GM15510 (cell line): Measurements from ENCODE around the gene GREM1.

ENCODE experiments used
- POLR2A ChIP-seq: IDR thresholded peaks from 3 replicates; pipeline ENCODE4 v1.6.1; 2011; ENCODE audit warnings: borderline replicate concordance; ENCODE audit not compliant: insufficient read length; ENCODE audit errors: extremely low read depth

The GREM1 gene

DNA sequence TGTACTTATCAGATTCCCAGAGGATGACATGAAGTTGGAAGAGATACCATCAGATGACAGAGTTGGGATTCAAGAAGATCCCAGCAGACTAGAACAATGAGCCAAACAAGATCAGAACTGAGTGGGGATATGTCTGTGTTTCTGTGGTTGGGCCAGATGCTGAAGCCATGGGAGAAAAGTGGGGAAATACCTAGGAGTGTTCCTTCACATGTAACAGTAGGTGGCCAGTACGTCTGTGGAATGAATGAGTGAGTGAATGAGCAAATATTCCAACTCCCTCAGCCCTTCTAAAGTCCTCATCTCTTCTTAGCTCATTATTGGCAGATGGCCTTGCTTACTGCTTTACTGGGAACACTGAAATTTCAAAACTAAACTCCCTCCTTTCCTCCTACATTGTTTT is 32.2 kb upstream of the GREM1 start:
- TF ChIP-seq POLR2A, result no peak

DNA sequence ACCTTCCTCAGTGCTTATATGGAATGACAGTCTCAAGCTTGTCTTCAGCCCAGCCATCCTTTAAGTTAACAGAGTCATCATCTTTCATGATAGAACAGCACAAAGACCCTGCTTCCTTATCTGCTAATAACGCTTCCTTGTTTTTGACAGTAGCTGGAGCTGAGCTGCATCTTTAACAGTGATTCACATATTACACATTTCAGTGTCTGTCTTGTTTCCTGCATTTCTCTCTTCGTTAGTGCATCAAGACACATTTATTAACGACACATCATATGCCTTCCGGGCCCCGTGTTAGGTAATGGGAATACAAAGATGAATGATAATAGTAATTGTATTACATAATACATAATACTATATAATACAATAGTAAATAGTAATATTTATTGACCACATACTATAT is 30.2 kb upstream of the GREM1 start:
- no peak for TF ChIP-seq POLR2A

DNA sequence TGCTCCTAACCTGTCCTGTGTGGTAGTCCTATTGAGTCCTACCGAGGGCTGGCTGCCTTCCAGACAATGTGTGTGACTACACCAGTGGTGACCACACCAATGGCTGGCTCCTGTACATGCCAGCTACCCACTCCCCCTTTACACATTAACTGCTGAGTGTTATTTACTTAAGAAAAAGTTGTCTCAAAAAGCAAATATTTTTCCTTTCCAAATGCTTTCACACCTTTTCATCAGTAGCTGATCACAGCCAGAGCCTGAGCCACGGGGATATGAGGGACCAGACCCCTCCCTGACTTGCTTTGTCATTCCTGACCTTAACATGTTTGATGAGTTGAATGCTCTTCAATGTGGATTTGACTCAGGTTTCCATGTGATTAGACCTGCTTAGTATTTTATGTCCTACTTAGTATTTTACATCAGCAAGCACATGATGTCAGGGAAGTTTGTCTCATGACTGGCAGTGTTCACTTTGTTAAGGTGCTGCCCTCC is 29.6 kb upstream of the GREM1 start:
- TF ChIP-seq POLR2A, result no peak

DNA sequence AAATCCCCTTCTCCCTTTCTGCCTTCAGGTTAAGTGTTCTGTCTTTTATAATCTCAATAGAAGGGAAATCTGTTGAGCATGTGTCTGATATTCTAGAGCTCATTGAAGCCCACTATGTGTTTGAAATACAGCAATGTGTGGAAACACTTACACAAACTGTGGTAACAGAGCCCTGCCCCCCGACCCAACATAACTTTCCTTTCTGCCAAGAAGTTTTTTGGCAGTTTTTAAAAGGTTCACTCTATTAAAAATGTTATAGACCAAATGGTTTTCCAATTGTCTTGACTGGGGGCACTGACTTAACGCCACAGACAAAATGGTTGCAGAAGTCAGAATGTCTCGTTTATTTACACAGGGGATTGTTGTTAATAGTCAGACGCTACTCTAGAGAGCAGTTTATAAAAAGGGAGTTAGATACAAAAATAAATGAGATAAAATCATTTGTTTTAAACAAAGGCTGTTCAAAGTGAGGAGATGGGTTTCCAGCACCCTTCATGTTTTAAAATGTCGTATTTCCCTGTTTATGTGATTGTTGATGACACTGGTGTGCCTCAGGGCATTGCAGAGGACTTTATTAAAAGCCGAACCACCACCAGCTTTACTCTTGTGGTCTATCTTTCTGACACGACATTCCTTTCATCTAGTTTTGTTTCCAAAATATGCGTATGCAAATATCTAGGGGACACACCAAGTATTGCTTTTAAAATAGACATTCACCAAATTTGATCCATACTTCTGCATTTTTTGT is 26.7 kb upstream of the GREM1 start:
- TF ChIP-seq POLR2A, result no peak

DNA sequence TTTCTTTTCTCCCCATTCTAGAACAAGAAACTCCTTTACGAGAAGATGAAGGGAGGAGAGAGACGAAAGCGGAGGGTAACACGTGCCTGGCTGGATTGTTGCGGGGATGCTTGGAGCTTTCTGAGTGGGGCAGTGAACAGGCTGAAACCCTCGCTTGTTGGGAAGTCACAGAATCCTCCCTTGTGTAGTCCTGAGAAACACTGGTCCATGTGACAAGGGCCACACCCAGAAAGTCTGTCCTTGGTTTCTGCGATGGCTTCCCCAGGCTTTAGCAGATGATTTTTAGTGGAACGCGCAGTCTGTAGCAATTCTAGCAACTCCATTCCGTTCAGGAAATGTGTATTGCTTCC is 26.1 kb upstream of the GREM1 start:
- no peak for TF ChIP-seq POLR2A

DNA sequence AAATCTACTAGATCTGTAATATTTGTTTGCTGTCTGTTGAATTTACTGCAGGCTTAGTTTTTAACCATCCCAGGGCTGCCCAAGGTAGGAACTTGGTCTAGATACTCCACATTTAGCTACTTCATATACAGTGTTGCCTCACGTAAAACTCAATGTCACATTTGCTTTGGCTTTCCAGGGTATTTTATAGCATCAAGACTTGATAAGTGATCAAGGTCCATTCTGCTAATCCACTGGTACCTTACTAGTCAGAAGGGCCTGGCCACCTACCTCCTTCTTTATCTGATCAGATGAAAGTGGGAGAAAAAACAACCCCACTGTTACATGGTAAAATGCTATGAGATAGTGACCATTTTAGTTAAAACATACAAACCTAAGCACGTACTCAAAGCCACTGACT is 25.5 kb upstream of the GREM1 start:
- TF ChIP-seq POLR2A, result no peak

DNA sequence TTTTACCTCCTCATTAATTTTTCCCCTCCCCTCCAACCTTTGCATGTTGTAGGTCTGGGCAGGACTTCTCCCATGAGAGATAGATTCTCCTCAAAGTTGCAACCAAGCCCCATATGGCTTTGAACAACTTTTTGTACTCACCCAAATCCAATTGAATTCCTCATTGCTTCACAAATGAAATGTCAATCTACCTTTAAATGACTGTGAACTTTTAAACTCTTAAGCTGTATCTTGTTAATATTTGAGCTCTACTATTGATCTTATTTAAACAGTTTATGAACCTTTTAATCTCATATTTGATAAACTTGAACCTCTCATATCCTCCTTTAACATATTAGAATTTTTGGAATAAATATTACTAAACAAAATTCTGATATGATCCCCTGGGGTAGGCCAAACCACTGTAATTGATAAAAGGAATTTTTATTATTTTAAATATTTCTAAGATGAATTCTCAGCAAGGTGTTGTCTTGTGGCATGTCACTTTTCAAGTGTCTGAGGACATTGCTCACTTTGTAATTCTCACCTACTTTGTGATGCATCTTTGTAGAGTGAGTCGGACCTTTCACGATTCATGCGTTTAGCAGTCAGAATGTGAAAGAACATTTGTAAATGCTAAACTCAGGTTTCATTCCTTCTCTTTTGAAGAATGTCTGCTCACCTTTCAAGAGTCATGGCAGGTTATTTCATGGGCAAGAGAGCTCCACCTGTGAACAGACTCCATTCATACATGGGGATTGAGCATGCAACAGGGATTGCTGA is 23.4 kb upstream of the GREM1 start:
- TF ChIP-seq POLR2A, result no peak

DNA sequence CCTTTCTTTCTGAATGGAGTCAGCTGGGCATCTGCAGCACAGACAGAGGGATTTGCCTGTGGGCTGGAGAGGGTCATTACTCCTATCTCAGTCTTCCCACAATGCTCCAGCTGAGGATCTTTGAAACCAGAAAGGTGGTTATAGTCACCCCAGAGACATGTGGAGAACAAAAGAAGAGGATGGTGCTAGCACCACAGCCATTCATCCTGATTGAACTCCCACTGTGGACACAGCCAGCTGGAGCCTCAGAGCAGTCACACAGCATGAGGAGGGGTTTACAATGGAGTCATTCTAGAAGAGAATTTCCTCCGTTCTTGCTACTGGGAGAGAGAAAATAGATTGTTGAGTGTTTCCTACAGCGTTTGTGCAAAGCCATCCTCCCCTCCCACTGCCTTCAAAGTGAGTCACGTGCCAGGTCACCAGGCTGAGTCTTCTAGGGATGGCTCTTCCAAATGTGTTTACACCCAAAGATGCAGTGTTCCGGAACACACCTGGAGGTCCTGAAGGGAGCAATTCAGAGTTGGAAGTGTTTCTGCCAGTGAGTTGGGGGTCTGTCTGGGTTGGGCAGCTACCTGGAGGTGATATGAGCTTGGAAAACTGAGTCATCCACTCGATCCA is 18.9 kb upstream of the GREM1 start:
- TF ChIP-seq POLR2A, result no peak

DNA sequence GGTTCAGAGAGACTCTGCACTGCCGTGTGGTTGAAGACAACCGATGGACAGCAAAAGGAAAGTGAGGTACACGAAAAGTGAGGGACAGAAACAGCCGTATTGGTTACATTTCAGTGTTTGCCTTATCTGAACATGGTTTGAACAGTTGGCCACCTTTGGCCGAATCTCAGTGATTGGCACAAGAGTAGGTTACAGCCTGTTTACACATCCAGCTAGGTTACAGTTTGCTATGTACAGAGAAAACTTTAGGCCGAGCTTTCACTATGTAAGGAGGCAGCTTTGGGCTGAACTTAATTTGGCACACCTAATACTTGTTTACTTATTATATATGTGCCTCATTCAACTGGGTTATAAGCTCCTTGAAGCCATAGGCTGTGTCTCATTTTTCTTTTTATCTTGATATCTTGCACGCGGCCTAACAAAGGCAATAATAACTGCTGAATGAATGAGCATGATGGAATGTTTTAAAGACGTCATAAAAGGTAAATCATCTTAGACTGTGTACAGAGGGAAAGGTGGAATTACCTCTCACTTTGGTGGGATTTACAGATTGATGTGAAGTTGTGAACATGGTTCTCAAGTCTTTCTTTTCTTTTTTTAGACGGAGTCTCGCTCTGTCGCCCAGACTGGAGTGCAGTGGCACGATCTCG is 17.2 kb upstream of the GREM1 start:
- TF ChIP-seq POLR2A, result no peak

DNA sequence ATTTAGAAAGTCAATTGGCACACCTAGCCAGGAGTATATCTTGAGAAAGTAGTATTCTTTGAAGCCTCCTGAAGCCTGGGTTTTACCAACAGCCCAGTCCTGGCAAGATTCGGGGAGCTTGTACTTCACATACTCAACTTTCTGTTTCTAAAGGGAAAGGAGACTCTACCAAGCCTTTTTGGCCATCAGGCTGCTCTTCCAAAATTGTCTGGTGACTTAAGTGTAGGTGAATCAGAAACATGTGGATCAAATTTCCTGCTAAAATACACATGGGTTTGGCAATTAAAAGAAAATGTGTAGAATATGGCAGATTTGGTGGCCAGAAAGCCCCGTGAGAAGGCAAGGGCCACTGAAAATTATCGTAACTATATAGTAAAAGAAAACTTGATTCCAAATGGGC is 15.9 kb upstream of the GREM1 start:
- TF ChIP-seq POLR2A, result no peak

DNA sequence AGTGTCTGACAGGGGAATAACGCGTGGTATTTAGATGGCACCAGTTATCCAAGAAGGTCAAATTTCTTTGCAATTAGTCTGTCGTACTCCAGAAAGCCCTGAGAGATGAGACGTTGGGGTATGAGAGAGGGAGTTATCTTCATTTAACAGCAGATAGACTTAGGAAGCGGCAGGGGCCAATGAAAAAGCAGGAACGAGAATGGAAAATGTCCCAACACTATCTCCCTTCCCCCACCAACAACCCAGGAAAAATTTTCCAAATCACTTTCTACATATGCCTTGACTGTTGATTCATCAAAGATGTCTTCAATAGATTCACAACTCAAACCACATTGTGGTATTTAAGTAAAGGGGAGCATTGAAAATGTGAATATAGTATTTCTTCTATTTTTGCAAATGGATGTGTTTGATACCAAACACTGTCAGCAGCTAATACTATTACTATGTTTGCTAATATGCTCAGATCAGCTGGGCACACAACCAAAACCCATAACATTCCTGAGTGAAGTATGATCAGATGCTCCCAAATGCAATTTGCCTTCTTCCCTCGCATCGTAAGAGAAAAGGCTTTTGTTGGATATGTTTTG is 13.3 kb upstream of the GREM1 start:
- TF ChIP-seq POLR2A, result no peak

DNA sequence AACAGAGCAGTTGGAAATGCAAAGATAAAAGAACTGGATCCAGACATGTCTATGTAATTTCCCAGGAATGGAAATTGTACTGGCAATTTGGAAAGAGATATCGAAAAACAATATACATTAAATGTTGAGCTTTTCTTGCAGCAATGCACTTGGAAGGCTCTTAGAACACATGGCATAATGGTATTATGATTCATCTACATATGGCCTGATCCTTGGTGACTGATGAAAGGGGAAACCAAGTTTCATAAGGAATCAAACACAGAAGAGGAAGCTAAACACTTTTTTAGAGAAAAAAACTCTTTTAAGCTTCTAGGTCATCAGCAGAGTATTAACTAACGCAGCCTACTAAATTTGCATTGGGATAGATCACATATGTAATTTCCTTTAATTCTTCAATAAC is 12.4 kb upstream of the GREM1 start:
- no peak for TF ChIP-seq POLR2A

DNA sequence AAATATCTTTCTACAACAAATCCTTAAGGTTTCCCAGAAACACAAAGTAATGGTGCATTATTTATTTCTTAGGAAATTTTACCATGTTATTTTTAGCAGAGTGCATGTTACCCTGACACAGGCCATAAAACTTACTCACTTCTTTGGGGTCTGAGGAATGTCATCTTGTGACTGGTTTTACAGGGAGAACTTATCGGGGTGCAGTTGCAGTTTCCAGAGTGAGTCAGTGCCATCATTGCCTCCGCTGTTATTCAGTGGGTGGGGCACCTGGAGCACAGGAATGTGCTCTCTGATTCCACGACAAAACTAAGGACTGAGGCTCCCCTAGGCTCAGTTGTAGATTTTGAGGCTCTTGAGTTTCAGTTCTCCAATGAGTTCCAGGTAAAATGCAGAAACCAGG is 11.1 kb upstream of the GREM1 start:
- TF ChIP-seq POLR2A, result no peak

DNA sequence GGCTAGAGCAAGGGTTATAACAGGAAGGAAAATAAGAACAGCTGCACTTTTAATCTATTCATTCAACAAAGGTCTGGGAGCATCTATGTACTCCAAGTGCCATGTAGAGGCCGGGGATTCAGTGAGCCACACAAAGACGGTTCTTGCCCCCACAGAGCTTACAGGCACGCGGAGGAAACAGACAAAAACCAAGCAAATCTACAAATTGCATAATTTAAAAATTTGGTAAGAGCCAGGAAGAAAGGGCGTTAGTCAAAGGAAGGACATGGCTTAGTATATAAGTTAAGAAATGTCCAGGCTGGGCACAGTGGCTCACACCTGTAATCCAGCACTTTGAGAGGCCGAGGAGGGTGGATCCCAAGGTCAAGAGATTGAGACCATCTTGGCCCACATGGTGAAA is 10.4 kb upstream of the GREM1 start:
- TF ChIP-seq POLR2A, result no peak
